Spinal cord (tissue), 10 donors: ENCODE results near the gene ATP2A3. TPM values are rescaled to one million over a fixed set of nuclear protein-coding genes. Genes with fewer than 3 reads are reported as not detected.

Experiments
- DNase-seq, 6 donors: peaks; one replicate each; pipeline versions ENCODE4 v3.0.0 to v3.0.0-alpha.2; 2013 to 2015; ENCODE audit warnings: low spot score in 6 of 6, low read depth in 4 of 6
- H3K27ac ChIP-seq: one replicate; pipeline ENCODE4 v1.5.1; 2013; ENCODE audit warnings: low read depth, low read length, control low read depth
- H3K27me3 ChIP-seq: one replicate; pipeline ENCODE4 v1.6.1; 2013; ENCODE audit warnings: low read length; ENCODE audit not compliant: control insufficient read depth, insufficient read depth
- H3K36me3 ChIP-seq: one replicate; pipeline ENCODE4 v1.6.1; 2013; ENCODE audit warnings: low read length; ENCODE audit not compliant: control insufficient read depth, insufficient read depth
- H3K4me1 ChIP-seq: one replicate; pipeline ENCODE4 v1.6.1; 2013; ENCODE audit warnings: low read length; ENCODE audit not compliant: control insufficient read depth, insufficient read depth
- H3K4me3 ChIP-seq: one replicate; pipeline ENCODE4 v1.5.1; 2013; ENCODE audit warnings: low read depth, low read length, control low read depth
- H3K9me3 ChIP-seq: one replicate; pipeline ENCODE4 v1.6.1; 2013; ENCODE audit warnings: low read length; ENCODE audit not compliant: control insufficient read depth, insufficient read depth
- WGBS: methylation state at CpG from one replicate; pipeline ENCODE4 v1.1.5; 2013; ENCODE audit warnings: missing lambda C conversion rate; ENCODE audit not compliant: insufficient coverage; 5-methylcytosine and 5-hydroxymethylcytosine counted together
- polyA plus RNA-seq, 2 donors: library from polyadenylated mRNA; unstranded; fragments of 120-200 nt; gene quantifications; one replicate each; pipeline ENCODE4 v1.2.1, GENCODE V29; 2013; ENCODE audit not compliant: insufficient read length in 2 of 2
- total RNA-seq, 2 donors: library from RNA; depleted of rRNA in 1 of 2; stranded (reverse); fragments of 120-200 nt in 1 of 2; fragments of >200 nt in 1 of 2; gene quantifications; one replicate each; pipeline versions ENCODE4 v1.2.3 to v1.2.4, GENCODE V29; 2013 to 2014
- donor health status: healthy.

The ATP2A3 gene
- total and polyA plus RNA-seq, 4 donors: 3.8 to 4.6 (median 4.0) TPM

DNA sequence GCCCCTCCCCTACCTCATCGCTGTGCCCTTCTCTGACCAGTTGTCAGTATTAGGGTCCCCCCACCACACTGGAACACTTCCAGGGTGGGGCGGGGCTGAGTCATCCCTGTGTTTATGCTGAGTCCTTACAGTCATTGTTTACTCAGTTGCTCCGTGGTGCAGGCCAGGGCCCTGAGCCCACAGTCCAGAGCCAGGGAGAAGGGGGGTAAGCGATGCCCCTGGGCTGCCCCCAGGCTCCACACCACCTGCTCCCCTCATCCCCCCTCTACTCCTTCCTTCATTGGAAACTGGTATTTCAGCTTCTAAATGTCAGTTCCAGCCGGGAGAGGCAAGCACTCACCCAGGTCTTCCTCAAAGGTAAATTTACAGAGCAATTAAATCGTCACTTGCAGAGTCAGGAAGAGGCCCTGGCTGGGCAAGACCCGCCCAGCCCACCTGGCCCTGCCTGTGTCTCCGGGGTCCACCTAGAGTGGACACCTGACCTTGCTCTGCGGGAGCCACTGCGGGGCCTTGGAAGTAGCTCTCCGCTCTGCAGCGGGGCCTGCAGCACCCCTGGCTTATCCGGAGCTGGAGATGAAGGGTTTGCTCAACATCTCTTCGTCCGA lies 4.8 kb downstream of the ATP2A3 start:
- no peaks in the 10 kb centered on the region for H3K36me3 ChIP-seq
- H3K9me3 ChIP-seq: no peaks in the 10 kb centered on the region
- peaks cover 25% of the 10 kb centered on the region for H3K27me3 ChIP-seq
- H3K27ac ChIP-seq: no peak overlapping the region
- 66% methylated on average over 15 of the region's 15 CpGs for WGBS
- H3K4me1 ChIP-seq: peaks cover 35% of the 10 kb centered on the region
- DNase-seq: no peak
- no peak overlapping the region for H3K4me3 ChIP-seq

DNA sequence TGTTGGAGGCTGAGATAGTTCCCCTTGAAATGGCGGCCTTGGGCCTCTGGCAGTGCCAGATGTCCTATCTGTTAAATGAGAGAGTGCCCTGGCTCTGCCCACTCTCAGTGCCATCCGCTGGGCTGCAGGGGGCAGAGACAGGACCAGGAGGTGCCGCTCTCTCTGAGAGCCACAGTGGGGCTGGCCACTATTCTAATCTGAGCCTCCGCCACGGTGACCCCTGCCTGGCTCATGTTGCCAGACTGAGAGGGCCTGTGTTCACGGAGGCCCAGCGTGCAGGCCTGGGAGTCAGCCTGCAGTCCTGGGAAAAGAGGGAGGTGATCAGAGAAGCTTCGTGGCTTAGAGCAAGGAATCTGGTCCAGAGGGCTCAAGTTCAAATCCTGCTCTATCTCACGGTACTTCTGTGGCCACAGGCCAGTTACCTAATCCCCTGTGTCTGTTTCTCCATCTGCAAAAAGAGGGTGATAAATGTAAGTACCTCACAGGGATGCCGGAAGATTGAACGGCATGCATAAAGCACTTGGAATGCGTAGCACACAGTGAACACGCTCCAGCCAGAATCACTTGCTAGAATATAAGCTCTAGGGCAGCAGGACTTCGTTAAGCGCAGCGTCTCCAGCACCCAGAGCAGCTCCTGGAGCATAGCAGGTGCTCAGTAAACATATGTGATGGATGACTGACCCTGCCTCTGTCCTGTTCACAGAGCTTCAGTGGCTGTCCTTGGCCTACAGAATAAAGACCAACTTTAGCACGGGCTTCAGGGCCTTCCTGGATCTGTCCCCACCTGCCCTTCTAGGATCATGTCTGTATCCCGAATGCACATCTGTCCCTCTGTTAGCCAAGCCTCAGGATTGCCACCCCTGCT lies 6.3 kb downstream of the ATP2A3 start:
- 78% methylated on average over 18 of the region's 18 CpGs for WGBS
- no peak for DNase-seq
- Histone ChIP-seq H3K9me3 (no peaks in the 10 kb centered on the region), H3K27me3 (peaks cover 16% of the 10 kb centered on the region), H3K4me3 (no peak overlapping the region), H3K4me1 (peaks cover 28% of the 10 kb centered on the region), H3K36me3 (no peaks in the 10 kb centered on the region), H3K27ac (no peak overlapping the region)

DNA sequence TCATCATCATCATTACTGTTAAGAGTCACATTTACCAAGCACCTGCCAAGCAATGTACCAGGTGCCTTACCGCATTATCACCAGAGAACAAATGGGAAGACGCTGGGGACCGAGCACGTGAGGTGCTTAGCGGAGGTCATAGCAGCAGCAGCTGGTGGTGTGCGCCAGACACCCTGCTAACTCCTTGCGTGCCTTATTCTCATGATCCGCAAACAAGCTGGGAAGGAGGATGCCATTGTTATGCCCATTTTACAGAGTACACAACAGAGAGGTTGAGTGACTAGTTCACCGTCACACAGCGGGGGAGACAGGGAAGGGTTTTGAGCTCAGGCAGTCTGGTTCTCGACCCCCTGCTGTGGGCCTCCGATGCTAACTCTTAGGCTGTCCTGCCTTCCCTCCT lies 7.3 kb downstream of the ATP2A3 start:
- peaks cover 27% of the 10 kb centered on the region for H3K4me1 ChIP-seq
- no peak overlapping the region for H3K27ac ChIP-seq
- H3K27me3 ChIP-seq: peaks cover 6% of the 10 kb centered on the region
- H3K9me3 ChIP-seq: no peaks in the 10 kb centered on the region
- 86% methylated on average over 12 of the region's 12 CpGs for WGBS
- H3K36me3 ChIP-seq: no peaks in the 10 kb centered on the region
- H3K4me3 ChIP-seq: no peak overlapping the region
- DNase-seq: no peak

DNA sequence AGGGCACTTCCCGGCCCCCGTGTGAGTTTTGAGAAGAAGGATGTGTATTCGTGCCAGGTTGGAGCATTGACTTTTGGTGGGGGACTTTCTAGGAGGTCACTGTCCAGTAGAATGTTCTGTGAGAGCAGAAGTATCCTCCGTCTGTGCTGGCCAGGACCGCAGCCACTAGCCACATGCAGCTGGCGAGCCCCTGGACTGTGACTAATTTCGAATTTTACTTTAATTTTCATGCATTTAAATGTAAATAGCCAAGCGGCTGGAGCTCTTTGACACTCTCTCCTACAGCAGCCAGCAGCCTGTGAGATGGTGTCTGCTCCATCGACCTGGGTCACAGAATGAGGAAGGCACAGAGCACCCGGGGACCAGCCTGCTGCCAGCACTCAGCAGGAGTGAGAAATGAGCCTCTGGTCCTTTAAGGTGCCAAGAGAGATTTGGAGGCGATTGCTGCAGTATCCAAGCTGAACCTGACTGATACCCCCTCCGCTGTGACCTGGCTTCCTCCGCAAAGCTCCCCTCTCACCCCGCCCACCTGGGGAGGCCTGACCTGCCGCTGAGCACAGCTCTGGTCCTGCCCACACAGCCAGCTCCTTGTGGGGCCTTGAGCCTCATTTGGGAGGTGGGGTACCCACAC lies 7.8 kb downstream of the ATP2A3 start:
- 48% methylated on average over 9 of the region's 15 CpGs for WGBS
- Histone ChIP-seq H3K27ac (no peak overlapping the region), H3K9me3 (no peaks in the 10 kb centered on the region), H3K36me3 (no peaks in the 10 kb centered on the region), H3K4me1 (peaks cover 26% of the 10 kb centered on the region), H3K4me3 (no peak overlapping the region), H3K27me3 (peaks cover under 1% of the 10 kb centered on the region)
- no peak for DNase-seq

DNA sequence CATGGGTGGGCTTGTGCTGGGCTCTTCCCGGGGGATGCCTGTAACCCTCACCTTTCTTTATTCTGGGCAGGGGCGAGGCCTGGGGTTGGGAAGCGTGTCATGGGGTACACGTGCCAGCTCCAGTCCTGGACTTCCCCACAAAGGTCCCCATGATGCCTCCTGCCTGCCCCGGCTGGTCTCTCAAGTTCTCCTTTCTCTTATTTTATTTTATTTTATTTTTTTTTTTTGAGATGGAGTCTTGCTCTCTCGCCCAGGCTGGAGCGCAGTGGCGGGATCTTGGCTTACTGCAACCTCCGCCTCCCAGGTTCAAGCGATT lies 8.6 kb downstream of the ATP2A3 start:
- Histone ChIP-seq H3K36me3 (no peaks in the 10 kb centered on the region), H3K9me3 (no peaks in the 10 kb centered on the region), H3K4me3 (no peak overlapping the region), H3K27me3 (no peaks in the 10 kb centered on the region), H3K27ac (no peak overlapping the region), H3K4me1 (peaks cover 22% of the 10 kb centered on the region)
- WGBS: 88% methylated on average over 7 of the region's 10 CpGs
- DNase-seq: no peak

DNA sequence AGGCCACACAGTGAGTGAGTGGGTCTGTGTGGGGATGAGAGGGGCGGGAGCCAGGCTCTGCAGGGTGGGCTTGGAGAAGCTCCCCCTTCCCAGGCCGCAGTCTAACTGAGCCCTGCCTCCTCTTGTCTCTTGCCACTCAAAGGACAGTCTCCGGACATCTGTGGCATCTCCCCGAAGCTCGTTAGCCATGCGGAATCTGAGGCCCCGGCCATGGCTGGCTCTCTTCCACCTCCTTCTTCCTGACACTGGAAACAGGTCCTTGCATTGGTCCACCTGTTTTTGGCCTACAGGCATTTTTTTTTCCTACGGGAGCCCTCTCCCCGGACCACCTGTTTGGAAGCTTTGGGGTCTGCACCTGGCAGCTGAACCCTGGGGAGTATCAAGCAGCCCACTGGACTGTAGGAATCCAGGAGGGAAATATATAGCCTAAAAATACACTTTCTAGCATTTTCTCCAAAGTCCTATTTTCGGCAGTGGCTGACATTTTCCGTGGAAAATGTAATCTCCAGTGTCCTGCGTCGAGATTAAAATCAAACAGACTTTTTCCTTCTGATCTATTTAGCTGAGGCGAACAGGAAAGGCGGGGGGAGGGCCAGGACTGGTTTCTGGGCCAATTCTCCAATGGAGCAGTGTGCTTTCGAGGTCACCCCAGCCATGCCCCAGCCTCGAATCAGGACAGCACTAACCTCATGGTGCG lies 9.1 kb downstream of the ATP2A3 start:
- DNase-seq: no peak
- Histone ChIP-seq H3K27ac (no peak overlapping the region), H3K36me3 (no peaks in the 10 kb centered on the region), H3K27me3 (no peaks in the 10 kb centered on the region), H3K4me1 (peaks cover 17% of the 10 kb centered on the region), H3K9me3 (no peaks in the 10 kb centered on the region), H3K4me3 (no peak overlapping the region)
- WGBS: 57% methylated on average over 15 of the region's 18 CpGs

DNA sequence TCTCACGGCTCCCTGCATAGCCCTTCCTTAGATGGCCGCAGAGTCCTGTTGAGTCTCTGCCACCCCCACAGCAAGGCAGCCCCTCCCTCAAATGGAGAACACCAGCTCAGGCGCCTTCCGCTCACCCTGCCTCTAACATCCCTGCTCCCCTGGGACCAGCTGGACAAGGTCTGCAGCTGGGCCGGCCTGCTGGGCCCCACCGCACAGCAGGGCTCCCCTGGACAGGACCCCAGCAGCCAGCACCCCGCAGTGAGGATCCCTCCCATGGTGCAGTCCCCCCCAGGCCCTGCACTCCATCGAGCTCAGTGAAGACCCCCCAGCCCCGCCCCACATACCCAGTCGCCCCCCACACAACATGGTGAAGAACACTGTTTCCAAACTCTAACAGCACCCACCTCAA lies 10.2 kb downstream of the ATP2A3 start:
- WGBS: 96% methylated on average over 7 of the region's 10 CpGs
- Histone ChIP-seq H3K36me3 (no peaks in the 10 kb centered on the region), H3K4me3 (no peak overlapping the region), H3K4me1 (peaks cover 7% of the 10 kb centered on the region), H3K27ac (no peak overlapping the region), H3K27me3 (no peaks in the 10 kb centered on the region), H3K9me3 (no peaks in the 10 kb centered on the region)
- DNase-seq: no peak

DNA sequence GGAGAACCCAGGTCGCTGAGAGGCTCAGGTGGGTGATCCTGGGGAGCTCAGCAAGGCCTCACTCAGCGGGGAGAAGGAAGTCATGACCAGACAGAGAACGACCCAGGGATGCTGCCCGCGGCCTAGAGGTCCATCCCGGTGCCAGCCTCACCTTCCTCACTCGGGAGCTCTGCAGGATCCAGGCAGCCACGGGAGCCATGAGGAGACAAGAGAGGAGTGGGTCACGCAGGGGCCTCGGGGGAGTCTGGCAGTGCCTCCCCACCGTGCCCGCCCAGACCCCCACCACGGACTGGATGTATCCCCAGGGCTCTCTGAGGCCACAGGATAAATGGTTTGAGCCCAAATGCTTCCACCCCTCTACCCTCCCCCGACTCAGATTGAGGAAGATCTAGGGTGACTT lies 10.7 kb downstream of the ATP2A3 start:
- Histone ChIP-seq H3K27ac (no peak overlapping the region), H3K36me3 (no peaks in the 10 kb centered on the region), H3K27me3 (no peaks in the 10 kb centered on the region), H3K4me1 (peaks cover 7% of the 10 kb centered on the region), H3K4me3 (no peak overlapping the region), H3K9me3 (no peaks in the 10 kb centered on the region)
- DNase-seq: no peak
- 90% methylated on average over 14 of the region's 14 CpGs for WGBS

DNA sequence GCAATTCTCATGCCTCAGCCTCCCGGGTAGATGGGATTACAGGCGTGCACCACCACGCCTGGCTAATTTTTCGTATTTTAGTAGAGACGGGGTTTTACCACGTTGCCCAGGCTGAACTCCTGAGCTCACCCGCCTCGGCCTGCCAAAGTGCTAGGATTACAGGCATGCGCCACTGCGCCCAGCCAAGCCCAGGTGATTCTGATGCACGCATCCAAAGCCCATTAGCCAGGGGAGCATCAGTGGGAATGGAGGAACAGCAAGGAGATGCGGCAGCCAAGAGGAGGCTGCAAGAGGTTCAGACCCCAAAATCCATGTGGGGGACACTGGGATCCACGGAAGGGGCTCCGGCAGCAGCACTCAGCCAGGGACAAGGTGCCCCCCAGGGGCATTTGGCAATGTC lies 12.1 kb downstream of the ATP2A3 start:
- H3K9me3 ChIP-seq: no peaks in the 10 kb centered on the region
- no peak for DNase-seq
- no peaks in the 10 kb centered on the region for H3K27me3 ChIP-seq
- no peak overlapping the region for H3K4me3 ChIP-seq
- peaks cover 7% of the 10 kb centered on the region for H3K4me1 ChIP-seq
- WGBS: 97% methylated on average over 14 of the region's 14 CpGs
- no peak overlapping the region for H3K27ac ChIP-seq
- H3K36me3 ChIP-seq: no peaks in the 10 kb centered on the region
